Hepatic stellate cell (primary cell): ENCODE results near the gene PRRT3.
"Not testable (repeated sequence)": the region's sequence is repeated elsewhere in the genome, so short reads cannot be mapped to it uniquely, and the experiment has no call there.

Experiments
- DNase-seq: peaks from one replicate; pipeline ENCODE4 v3.0.0; 2011; ENCODE audit warnings: low spot score

The PRRT3 gene

DNA sequence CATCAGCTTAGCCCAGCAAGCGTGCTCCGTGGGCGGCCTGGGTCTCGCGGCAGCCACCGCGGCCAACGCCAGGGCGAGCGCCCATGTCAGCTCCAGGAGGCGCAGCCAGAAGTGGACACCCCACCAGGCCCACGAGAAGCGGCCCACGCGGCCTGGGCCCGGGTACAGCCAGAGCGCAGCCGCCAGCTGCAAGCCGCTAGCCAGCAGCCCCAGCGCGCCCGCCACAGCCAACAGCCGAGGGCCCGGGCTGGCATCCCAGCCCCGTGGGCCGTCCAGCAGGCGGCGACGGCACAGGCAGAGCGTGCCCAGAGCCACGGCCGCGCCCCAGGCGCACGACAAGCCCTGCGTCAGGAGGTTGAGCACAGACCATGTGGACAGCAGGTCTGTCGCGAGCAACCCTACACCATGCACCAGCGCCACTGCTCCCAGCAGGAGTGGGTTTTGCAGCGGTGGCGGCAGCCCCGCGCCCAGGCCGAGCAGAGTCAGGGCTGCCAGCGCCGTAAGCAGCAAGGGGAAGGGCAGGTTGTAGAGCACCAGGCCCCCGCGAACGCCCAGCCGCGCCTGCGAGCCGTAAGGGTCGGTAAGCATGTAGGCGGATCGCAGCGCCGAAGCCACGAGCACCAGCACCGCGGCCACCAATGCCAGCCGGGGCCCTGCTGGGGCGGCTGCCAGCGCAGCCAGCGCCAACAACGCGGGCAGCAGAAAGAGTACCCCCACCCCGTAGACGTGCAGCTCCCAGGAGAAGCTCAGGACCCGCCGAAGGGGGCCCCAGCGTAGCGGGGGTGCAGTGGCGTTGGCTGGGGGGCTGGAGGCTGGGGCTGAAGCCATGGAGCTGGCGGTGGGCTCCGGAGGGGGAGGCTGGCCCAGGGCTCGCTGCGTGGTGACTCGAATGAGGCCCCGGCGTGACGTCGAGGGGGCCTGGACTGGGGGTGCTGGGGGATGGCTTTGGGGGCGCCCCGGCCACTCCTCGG, 4.9 kb downstream of the PRRT3 start:
- DNase-seq, result peak; percentile 90

DNA sequence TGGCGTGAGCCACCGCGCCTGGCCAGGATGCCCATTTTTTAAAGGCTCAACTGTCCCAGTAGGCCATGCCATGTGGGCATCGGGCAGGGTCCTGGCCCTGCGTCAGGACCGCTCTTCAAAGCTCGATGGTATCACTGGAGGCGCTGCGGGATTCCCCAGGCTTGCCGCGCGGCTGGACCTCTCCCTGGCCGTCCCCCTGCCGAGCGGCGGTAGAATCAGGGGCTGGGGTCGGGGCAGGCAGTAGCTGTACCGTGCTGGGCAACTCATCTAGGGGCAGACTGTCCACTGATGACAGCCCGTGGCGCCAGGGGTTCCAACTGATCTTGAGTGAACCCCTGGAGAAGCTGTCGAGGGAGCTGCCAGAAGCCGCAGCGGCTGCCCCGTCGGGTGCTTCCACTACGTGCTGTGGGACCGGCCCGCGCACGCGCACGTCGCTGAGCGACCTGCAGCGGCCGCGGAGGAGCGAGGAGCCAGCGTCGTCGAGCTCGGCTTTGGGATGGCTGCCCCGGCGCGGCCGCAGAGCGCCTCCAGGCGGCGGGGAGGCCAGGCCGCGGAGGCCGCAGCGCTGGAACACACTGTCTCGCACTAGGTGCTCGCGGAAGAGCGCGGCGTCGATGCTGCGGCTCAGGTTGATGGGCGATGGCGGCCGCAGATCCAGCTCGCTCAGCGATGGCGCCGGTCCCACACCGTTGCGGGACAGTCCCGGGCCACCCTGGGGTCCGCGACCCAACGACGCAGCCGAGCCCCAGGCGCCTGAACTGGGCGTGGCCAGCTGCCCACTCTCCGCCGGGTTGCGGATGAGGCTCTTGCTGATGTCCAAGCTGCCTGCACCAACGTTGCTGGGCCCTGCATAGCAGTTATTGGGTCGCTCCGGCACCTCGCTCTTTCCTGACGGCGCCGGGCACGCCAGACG, 5.8 kb downstream of the PRRT3 start:
- peak; percentile 92 for DNase-seq

DNA sequence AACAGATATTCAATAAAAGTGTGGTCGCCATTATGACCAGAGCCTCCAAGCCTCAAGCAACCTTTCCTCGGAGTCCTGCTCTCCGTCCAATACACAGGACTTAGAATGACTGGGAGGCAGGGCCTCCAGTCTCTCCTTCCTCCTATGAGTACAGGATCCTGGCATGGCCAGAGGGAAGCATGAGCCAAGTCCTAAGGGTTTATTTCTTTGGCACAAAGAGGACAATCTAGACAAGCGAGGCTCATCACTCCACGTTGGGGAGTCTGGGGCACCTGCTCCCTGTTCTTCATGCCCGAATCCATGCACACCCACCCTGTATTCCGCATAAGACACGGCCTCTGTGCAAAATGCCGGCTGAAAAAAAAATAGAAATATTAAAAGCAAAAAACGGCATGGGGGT, 6.8 kb downstream of the PRRT3 start:
- no peak for DNase-seq

DNA sequence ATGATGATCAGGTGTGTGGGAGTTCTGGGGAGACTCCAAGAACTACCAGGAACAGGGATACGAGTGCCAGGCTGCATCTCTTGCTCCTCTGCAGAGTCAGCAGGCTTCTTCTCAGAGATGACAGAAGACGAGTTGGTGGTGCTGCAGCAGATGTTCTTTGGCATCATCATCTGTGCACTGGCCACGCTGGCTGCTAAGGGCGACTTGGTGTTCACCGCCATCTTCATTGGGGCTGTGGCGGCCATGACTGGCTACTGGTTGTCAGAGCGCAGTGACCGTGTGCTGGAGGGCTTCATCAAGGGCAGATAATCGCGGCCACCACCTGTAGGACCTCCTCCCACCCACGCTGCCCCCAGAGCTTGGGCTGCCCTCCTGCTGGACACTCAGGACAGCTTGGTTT, 7.9 kb downstream of the PRRT3 start:
- DNase-seq, result no peak

DNA sequence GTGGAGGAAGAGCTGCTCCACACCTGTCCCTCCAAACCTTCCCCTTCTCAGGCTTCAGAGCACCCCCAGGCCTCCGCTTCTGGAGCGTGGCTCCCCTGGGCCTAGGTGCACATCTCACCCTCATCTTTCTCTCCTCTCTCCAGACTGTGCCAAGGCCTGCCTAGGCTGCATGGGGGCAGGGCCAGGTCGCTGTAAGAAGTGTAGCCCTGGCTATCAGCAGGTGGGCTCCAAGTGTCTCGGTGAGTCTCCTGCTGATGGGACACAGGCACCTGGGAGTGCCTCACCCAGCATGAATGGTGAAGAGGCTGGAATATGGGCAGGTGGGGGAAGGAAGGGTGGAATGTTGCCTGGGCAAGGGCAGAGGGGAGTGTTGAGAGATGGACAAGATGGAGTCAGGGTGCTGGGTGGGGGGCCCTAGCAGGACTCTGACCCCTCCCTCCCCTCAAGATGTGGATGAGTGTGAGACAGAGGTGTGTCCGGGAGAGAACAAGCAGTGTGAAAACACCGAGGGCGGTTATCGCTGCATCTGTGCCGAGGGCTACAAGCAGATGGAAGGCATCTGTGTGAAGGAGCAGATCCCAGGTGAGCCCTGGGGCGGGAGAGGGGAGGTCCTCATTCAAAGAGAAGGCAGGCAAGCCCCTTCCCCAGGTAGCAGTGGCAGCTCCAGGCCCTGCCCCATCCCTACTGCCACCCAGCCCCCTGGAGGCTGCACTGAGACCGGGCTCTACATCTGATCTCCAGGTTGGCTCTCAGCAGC, 9.1 kb downstream of the PRRT3 start:
- DNase-seq, result no peak

DNA sequence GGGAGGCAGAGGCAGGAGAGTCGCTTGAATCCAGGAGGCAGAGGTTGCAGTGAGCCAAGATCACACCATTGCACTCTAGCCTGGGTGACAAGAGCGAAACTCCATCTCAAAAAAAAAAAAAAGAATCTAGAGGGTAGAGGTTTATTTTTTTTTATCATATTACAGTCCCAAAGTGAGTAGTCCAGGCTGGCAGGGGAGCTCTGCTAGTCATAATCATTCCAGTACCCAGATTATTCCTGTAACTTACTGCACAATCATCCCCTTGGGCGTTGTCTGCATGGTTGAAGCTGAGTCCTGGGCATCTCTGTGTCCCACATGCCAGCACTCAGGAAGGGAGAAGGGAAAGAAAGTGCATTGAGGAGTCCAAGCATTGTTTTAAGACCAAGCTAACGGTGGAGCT, 10.0 kb downstream of the PRRT3 start:
- no peak for DNase-seq

DNA sequence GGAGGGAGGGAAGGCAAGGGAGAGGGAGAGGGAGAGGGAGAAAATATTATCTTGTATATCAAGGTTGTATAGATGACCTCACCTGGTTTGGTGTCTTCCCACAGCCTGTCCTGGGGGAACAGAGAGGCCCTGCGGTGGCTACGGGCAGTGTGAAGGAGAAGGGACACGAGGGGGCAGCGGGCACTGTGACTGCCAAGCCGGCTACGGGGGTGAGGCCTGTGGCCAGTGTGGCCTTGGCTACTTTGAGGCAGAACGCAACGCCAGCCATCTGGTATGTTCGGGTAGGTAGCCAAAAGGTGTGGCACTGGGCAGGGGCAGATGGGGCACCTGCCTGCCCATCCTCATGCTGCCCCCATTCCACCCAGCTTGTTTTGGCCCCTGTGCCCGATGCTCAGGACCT, 11.5 kb downstream of the PRRT3 start:
- no peak for DNase-seq

DNA sequence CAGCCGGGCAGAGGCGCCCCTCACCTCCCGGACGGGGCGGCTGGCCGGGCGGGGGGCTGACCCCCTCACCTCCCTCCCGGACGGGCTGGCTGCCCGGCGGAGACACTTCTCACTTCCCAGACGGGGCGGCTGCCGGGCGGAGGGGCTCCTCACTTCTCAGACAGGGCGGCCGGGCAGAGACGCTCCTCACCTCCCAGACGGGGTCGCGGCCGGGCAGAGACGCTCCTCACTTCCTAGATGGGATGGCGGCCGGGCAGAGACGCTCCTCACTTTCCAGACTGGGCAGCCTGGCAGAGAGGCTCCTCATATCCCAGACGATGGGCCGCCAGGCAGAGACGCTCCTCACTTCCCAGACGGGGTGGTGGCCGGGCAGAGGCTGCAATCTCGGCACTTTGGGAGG, 12.3 kb downstream of the PRRT3 start:
- DNase-seq, result not testable (repeated sequence)

DNA sequence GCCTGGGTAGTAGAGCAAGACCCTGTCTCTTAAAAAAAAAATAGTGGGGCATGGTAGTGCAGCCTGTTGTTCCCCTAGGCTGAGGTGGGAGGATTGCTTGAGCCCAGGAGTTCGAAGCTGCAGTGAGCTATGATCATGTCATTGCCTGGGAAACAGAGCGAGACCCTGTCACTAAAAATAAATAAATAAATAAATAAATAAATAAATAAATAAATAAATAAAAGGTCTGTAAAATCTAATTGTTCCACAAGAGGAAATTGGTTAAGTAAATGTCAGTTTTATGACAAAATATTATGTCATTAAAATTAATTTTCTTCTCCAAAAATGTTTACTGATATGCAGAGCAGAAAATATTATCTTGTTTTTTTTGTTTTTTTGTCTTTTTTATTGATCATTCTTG, 13.2 kb downstream of the PRRT3 start:
- DNase-seq, result no peak

DNA sequence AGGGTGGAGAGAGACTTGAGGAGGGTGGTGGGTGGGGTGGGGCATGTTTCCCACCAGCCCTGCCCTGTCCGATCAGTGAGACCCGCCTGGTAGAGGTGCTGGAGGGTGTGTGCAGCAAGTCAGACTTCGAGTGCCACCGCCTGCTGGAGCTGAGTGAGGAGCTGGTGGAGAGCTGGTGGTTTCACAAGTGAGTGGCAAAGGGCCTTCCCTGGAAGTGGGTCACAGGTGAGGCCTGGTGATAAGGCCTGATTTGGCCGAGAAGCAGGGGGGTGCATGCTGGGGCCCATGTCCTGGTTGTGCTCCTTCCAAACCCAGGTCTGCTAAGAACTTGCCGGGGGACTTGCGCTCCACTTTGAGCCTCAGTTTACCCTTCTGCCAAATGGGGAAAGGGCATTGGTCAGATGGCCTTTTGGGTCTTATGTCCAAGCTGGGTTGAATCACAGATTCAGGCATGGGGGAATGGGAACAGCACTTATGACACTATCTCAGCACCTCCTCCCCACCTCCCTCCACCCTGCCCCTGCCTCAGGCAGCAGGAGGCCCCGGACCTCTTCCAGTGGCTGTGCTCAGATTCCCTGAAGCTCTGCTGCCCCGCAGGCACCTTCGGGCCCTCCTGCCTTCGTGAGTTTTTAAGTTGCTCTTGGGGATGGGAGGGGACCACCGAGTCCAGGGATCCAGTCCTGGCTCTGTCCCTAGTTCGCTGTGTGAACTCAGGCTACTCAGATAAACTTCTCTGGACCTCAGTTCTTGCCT, 14.5 kb downstream of the PRRT3 start:
- no peak for DNase-seq

DNA sequence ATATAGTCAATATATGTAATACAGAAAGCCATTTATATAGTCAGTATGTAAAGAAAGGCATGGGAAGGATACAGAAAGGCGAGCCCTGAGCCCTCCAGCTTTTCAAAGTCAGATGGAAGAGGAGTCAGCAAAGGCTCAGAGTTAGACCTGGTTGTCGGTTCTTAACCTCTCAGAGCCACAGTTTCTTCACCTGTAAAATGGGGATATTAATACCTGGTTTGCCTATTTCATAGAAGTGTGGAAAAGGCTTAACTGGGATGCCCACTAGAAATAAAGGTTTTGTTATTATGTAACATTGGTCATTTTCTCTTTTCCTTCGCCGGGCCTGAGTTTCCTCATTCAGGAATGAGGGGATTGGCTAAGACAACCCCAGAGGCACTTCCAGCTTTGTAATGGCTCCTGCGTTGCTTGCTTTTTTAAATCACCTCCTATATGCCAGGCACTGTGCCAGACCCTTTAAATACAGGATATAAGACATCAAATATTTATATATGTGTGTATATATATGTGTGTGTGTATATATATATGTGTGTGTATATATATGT, 16.2 kb downstream of the PRRT3 start:
- DNase-seq, result no peak

DNA sequence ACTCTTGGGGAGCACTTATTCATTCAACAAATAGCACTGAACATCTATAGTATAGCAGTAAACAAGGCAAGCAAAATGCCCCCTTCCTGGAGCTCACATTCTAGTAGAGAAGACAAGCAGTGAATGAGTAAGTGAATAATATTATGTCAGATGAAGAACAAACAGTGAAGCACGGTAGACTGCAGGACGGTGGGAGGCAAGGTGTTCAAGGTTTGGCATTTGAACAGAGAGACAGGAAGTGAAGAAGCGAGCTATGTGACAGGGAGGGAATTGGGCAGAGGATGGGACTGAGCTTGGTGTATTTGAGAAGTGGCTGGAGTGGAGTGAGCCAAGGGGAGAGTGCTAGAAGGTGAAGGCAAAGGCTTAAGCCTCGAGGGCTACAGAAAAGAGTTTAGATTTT, 17.2 kb downstream of the PRRT3 start:
- DNase-seq, result no peak

DNA sequence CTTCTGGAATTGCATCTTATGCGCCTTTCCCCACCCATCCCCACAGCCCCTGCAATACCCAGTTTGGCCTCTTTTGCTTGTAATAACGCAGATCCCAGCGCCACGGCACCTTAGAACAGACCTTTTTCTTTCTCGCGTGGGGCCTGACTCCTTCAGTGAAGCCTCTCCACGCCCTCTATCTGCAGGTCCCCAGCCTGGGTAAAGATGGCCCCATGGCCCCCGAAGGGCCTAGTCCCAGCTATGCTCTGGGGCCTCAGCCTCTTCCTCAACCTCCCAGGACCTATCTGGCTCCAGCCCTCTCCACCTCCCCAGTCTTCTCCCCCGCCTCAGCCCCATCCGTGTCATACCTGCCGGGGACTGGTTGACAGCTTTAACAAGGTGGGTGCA, 18.0 kb downstream of the PRRT3 start:
- no peak for DNase-seq

DNA sequence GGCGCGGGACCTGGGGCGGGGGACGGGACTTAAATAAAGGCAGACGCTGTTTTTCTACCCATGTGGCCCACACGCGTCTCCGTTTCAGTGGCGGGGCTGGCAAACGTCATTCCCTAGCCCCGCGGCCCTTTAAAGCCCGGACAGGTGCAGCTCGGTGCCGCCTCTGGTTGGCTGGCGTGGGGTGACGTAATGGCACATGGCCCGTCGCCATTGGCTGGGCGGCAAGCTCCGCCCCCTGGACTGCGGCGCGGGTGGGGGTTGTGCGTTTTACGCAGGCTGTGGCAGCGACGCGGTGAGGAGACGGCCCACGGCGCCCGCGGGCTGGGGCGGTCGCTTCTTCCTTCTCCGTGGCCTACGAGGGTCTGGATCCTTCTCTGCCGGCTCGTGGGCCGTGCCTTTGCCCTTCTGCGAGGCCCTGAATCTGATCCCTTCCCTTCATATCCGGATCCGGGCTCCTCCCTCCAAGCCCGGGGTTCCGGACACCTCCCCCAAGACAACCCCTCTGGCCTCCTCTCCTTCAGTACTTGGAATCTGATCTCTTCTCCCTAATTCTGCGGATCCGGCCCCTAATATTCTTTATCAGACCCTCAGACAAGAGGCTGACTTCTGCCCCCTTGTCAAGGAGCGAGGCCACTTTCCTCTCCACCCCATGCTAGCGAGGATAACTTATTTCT, 18.5 kb downstream of the PRRT3 start, which contains the start of gene CRELD1:
TSS of gene CRELD1 (plus strand) at position 274 of the 674 bp plus-strand sequence. CDS start 605 bp downstream, outside the sequence.
- peak; percentile 92 for DNase-seq

DNA sequence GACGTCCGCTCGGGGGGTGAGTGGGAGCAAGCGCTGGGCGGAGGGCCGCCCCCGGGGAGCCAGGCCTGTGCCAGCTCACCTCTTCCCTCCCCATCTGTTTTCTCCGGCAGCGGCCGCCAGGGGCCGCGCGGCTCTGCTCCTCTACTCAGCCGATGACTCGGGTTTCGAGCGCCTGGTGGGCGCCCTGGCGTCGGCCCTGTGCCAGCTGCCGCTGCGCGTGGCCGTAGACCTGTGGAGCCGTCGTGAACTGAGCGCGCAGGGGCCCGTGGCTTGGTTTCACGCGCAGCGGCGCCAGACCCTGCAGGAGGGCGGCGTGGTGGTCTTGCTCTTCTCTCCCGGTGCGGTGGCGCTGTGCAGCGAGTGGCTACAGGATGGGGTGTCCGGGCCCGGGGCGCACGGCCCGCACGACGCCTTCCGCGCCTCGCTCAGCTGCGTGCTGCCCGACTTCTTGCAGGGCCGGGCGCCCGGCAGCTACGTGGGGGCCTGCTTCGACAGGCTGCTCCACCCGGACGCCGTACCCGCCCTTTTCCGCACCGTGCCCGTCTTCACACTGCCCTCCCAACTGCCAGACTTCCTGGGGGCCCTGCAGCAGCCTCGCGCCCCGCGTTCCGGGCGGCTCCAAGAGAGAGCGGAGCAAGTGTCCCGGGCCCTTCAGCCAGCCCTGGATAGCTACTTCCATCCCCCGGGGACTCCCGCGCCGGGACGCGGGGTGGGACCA, 19.2 kb downstream of the PRRT3 start:
- DNase-seq, result peak; percentile 83

DNA sequence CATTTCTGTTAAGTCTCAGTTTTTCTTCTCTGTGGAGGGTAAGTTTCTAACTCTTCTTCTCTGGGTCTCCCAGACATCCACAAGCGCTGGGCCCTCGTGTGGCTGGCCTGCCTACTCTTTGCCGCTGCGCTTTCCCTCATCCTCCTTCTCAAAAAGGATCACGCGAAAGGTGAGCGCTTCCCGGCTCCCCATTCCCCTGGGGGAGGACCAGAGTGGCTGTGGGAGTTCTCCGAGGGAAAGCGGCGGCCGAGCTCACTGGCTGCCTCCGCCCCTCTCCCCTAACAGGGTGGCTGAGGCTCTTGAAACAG, 19.7 kb downstream of the PRRT3 start:
- no peak for DNase-seq

DNA sequence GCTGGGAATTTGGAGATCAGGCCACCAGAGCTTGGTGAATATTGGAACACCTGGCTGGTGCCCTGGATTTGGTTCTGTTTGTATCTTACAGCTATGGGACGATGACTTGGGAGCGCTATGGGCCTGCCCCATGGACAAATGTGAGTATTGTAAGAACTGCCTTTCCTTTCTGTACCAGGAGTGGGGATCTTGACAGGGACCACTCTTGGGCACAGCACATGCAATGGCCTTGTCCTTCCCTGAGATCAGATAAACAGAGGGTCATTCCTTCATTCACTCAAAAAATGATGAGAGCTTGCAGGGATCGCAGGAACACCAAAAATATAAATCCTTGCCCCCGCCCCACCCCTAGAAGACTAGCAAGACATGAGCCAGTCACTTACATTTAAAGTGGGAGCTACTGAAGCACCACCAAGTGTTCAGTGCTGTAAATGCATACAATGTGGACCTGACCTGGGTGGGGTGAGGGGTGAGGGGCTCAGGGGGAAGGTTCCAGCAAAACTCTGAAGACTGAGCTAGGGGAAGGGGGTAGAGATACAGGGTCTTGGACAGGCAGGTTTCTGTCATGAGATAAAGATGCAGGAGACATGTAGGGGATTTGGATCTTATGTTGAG, 21.3 kb downstream of the PRRT3 start:
- no peak for DNase-seq

DNA sequence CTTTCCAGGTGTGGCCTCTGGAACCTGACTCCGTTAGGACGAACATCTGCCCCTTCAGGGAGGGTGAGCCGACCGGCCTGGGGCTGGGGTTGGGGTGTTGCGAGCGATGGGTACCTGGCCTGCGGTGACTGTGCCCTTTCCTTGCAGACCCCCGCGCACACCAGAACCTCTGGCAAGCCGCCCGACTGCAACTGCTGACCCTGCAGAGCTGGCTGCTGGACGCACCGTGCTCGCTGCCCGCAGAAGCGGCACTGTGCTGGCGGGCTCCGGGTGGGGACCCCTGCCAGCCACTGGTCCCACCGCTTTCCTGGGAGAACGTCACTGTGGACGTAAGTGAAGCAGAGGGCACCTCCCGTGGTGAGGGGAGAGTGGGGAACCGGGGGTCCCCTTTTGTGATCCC, 24.1 kb downstream of the PRRT3 start:
- DNase-seq, result no peak

DNA sequence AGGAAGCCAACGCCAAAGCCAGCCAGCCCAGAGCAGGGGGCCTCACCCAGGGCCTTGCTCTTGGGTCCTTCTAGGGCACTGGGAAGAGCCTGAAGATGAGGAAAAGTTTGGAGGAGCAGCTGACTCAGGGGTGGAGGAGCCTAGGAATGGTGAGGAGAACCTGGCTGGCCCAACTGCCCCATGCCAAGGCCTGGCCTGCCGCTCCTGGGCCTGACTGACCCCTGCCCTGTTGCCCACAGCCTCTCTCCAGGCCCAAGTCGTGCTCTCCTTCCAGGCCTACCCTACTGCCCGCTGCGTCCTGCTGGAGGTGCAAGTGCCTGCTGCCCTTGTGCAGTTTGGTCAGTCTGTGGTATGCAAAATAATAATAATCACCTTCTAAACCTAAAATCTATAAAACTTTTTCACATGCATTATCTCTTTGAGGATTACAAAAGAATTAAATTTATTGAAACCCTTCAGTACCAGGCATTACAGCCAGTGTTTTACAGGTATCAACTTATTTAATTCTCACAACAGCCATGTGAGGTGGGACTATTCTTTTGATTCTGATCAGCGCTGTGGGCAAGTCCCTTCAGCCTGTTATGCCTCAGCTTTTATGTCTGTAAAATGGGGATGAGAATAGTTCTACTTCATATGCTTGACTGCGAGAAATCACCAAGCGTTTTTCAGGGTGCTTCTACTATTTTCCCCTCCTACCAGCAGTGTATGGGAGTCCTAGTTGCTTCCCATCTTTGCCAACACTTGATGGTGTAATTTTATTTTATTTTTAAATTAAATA, 33.8 kb downstream of the PRRT3 start:
- DNase-seq, result no peak
